Central memory CD8-positive, alpha-beta T cell (primary cell): ENCODE measurements around the gene GALNT1.

Experiments
- ATAC-seq: fragments of 150-1000 bp; cut with Tn5 transposase; replicated peaks from 2 replicates; pipeline ENCODE4 v1.10.0; 2022; ENCODE audit warnings: mild to moderate bottlenecking, moderate FRiP score, moderate number of reproducible peaks; ENCODE audit not compliant: poor library complexity, severe bottlenecking; ENCODE audit errors: extremely low read depth
- DNase-seq, 2 donors: peaks; one replicate each; pipeline ENCODE4 v3.0.0; 2021; ENCODE audit warnings: low spot score in 2 of 2
- H3K27ac Mint-ChIP-seq: one replicate; pipeline ENCODE4 v1.8.0; 2022; ENCODE audit warnings: low read depth, mild to moderate bottlenecking, moderate library complexity, mixed read lengths
- H3K27me3 Mint-ChIP-seq: one replicate; pipeline ENCODE4 v1.8.0; 2022; ENCODE audit warnings: mixed read lengths
- H3K36me3 Mint-ChIP-seq: one replicate; pipeline ENCODE4 v1.8.0; 2022; ENCODE audit warnings: mild to moderate bottlenecking, moderate library complexity, mixed read lengths; ENCODE audit not compliant: insufficient read depth
- H3K4me1 Mint-ChIP-seq: one replicate; pipeline ENCODE4 v1.8.0; 2022; ENCODE audit warnings: mixed read lengths
- H3K4me3 Mint-ChIP-seq: one replicate; pipeline ENCODE4 v1.8.0; 2022; ENCODE audit warnings: mild to moderate bottlenecking, moderate library complexity, mixed read lengths
- H3K9me3 Mint-ChIP-seq: one replicate; pipeline ENCODE4 v1.8.0; 2022; ENCODE audit warnings: mixed read lengths

Gene GALNT1

GRCh38 chr18:35610724-35611123, 29.2 kb downstream of the GALNT1 start:
- no peak overlapping the region for H3K4me3 Mint-ChIP-seq
- DNase-seq (no peak), ATAC-seq (no peak)
- H3K9me3 Mint-ChIP-seq: no peaks in the 10 kb centered on the region
- peaks cover 51% of the 10 kb centered on the region for H3K4me1 Mint-ChIP-seq
- no peaks in the 10 kb centered on the region for H3K36me3 Mint-ChIP-seq
- no peaks in the 10 kb centered on the region for H3K27me3 Mint-ChIP-seq
- no peak overlapping the region for H3K27ac Mint-ChIP-seq

- Mint-ChIP-seq H3K36me3 (no peaks in the 10 kb centered on the region), H3K27ac (no peak overlapping the region), H3K4me1 (peaks cover 45% of the 10 kb centered on the region), H3K9me3 (no peaks in the 10 kb centered on the region), H3K4me3 (no peak overlapping the region), H3K27me3 (no peaks in the 10 kb centered on the region)
- no peak for ATAC-seq
- DNase-seq: no peak
These were observed 30.0 kb downstream of the GALNT1 start for GRCh38 chr18:35611518-35611917.

GRCh38 chr18:35616074-35616473, 34.5 kb downstream of the GALNT1 start:
- ATAC-seq (no peak), DNase-seq (no peak)
- Mint-ChIP-seq H3K4me1 (peaks cover 31% of the 10 kb centered on the region), H3K9me3 (no peaks in the 10 kb centered on the region), H3K36me3 (no peaks in the 10 kb centered on the region), H3K27me3 (no peaks in the 10 kb centered on the region), H3K27ac (no peak overlapping the region), H3K4me3 (no peak overlapping the region)

- no peaks in the 10 kb centered on the region for H3K36me3 Mint-ChIP-seq
- peaks cover 35% of the 10 kb centered on the region for H3K4me1 Mint-ChIP-seq
- no peak overlapping the region for H3K27ac Mint-ChIP-seq
- ATAC-seq: peak; percentile 97
- no peaks in the 10 kb centered on the region for H3K27me3 Mint-ChIP-seq
- peak; percentile 19 to 51 for DNase-seq
- no peak overlapping the region for H3K4me3 Mint-ChIP-seq
- no peaks in the 10 kb centered on the region for H3K9me3 Mint-ChIP-seq
These were observed 35.3 kb downstream of the GALNT1 start for GRCh38 chr18:35616664-35617423.

GRCh38 chr18:35617865-35618264, 36.3 kb downstream of the GALNT1 start:
- DNase-seq (no peak), ATAC-seq (no peak)
- Mint-ChIP-seq H3K27me3 (no peaks in the 10 kb centered on the region), H3K4me3 (no peak overlapping the region), H3K4me1 (peaks cover 40% of the 10 kb centered on the region), H3K9me3 (no peaks in the 10 kb centered on the region), H3K36me3 (no peaks in the 10 kb centered on the region), H3K27ac (no peak overlapping the region)

GRCh38 chr18:35618289-35618688, 36.7 kb downstream of the GALNT1 start:
- Mint-ChIP-seq H3K9me3 (no peaks in the 10 kb centered on the region), H3K27me3 (no peaks in the 10 kb centered on the region), H3K27ac (no peak overlapping the region), H3K36me3 (no peaks in the 10 kb centered on the region), H3K4me1 (peaks cover 40% of the 10 kb centered on the region), H3K4me3 (no peak overlapping the region)
- ATAC-seq: no peak
- DNase-seq: no peak

GRCh38 chr18:35618696-35619095, 37.2 kb downstream of the GALNT1 start:
- no peaks in the 10 kb centered on the region for H3K27me3 Mint-ChIP-seq
- peaks cover 44% of the 10 kb centered on the region for H3K4me1 Mint-ChIP-seq
- H3K4me3 Mint-ChIP-seq: no peak overlapping the region
- no peak overlapping the region for H3K27ac Mint-ChIP-seq
- ATAC-seq: no peak
- no peaks in the 10 kb centered on the region for H3K36me3 Mint-ChIP-seq
- no peaks in the 10 kb centered on the region for H3K9me3 Mint-ChIP-seq
- DNase-seq: no peak

GRCh38 chr18:35619464-35619863, 37.9 kb downstream of the GALNT1 start:
- H3K27ac Mint-ChIP-seq: peak overlapping the region; percentile 19
- ATAC-seq (no peak), DNase-seq (no peak)
- no peaks in the 10 kb centered on the region for H3K9me3 Mint-ChIP-seq
- no peak overlapping the region for H3K4me3 Mint-ChIP-seq
- H3K27me3 Mint-ChIP-seq: no peaks in the 10 kb centered on the region
- peaks cover 52% of the 10 kb centered on the region for H3K4me1 Mint-ChIP-seq
- no peaks in the 10 kb centered on the region for H3K36me3 Mint-ChIP-seq

GRCh38 chr18:35619941-35620340, 38.4 kb downstream of the GALNT1 start:
- Mint-ChIP-seq H3K27ac (peak overlapping the region; percentile 19), H3K4me1 (peaks cover 57% of the 10 kb centered on the region), H3K36me3 (no peaks in the 10 kb centered on the region), H3K4me3 (no peak overlapping the region), H3K9me3 (no peaks in the 10 kb centered on the region), H3K27me3 (no peaks in the 10 kb centered on the region)
- no peak for ATAC-seq
- no peak for DNase-seq

GRCh38 chr18:35620765-35621164, 39.2 kb downstream of the GALNT1 start:
- Mint-ChIP-seq H3K4me1 (peaks cover 58% of the 10 kb centered on the region), H3K27ac (no peak overlapping the region), H3K9me3 (no peaks in the 10 kb centered on the region), H3K4me3 (no peak overlapping the region), H3K27me3 (no peaks in the 10 kb centered on the region), H3K36me3 (no peaks in the 10 kb centered on the region)
- ATAC-seq (no peak), DNase-seq (no peak)

- peak overlapping the region; percentile 39 for H3K27ac Mint-ChIP-seq
- H3K36me3 Mint-ChIP-seq: no peaks in the 10 kb centered on the region
- H3K27me3 Mint-ChIP-seq: no peaks in the 10 kb centered on the region
- H3K4me3 Mint-ChIP-seq: no peak overlapping the region
- ATAC-seq (no peak), DNase-seq (no peak)
- peaks cover 61% of the 10 kb centered on the region for H3K4me1 Mint-ChIP-seq
- H3K9me3 Mint-ChIP-seq: no peaks in the 10 kb centered on the region
These were observed 41.7 kb downstream of the GALNT1 start for GRCh38 chr18:35623255-35623654.

- no peaks in the 10 kb centered on the region for H3K9me3 Mint-ChIP-seq
- no peak overlapping the region for H3K27ac Mint-ChIP-seq
- peaks cover 61% of the 10 kb centered on the region for H3K4me1 Mint-ChIP-seq
- no peaks in the 10 kb centered on the region for H3K27me3 Mint-ChIP-seq
- no peak for DNase-seq
- H3K36me3 Mint-ChIP-seq: no peaks in the 10 kb centered on the region
- no peak overlapping the region for H3K4me3 Mint-ChIP-seq
- no peak for ATAC-seq
These were observed 42.6 kb downstream of the GALNT1 start for GRCh38 chr18:35624146-35624545.

- H3K4me1 Mint-ChIP-seq: peaks cover 55% of the 10 kb centered on the region
- H3K9me3 Mint-ChIP-seq: peaks cover under 1% of the 10 kb centered on the region
- ATAC-seq: no peak
- H3K36me3 Mint-ChIP-seq: no peaks in the 10 kb centered on the region
- no peaks in the 10 kb centered on the region for H3K27me3 Mint-ChIP-seq
- no peak overlapping the region for H3K4me3 Mint-ChIP-seq
- H3K27ac Mint-ChIP-seq: no peak overlapping the region
- DNase-seq: no peak
These were observed 43.7 kb downstream of the GALNT1 start for GRCh38 chr18:35625232-35625631.
